ENCODE data around the gene ZNF580.

ZNF580 gene

GRCh38 chr19:55606471-55606787, 34.4 kb upstream of the ZNF580 start:
- no peak for DNase-seq

- no peak for DNase-seq
These were observed 34.0 kb upstream of the ZNF580 start for GRCh38 chr19:55606817-55607216.

- DNase-seq: no peak
These were observed 31.5 kb upstream of the ZNF580 start for GRCh38 chr19:55609326-55609725.

GRCh38 chr19:55611300-55611982, 29.4 kb upstream of the ZNF580 start:
- no peak for DNase-seq

- no peak for DNase-seq
These were observed 28.7 kb upstream of the ZNF580 start for GRCh38 chr19:55611983-55612645.

GRCh38 chr19:55613396-55613795, 27.4 kb upstream of the ZNF580 start:
- no peak for DNase-seq

- no peak for DNase-seq
These were observed 26.7 kb upstream of the ZNF580 start for GRCh38 chr19:55613930-55614710.

- DNase-seq: no peak
These were observed 25.9 kb upstream of the ZNF580 start for GRCh38 chr19:55614711-55615542.

- DNase-seq: no peak
These were observed 25.0 kb upstream of the ZNF580 start for GRCh38 chr19:55615543-55616394.

GRCh38 chr19:55616395-55616875, 24.4 kb upstream of the ZNF580 start:
- DNase-seq: no peak

- no peak for DNase-seq
These were observed 23.4 kb upstream of the ZNF580 start for GRCh38 chr19:55617426-55617825.

- no peak for DNase-seq
These were observed 22.4 kb upstream of the ZNF580 start for GRCh38 chr19:55618426-55618825.

- peak; percentile 42 for DNase-seq
These were observed 21.5 kb upstream of the ZNF580 start for GRCh38 chr19:55619286-55619685.

- peak; percentile 88 for DNase-seq
These were observed 20.2 kb upstream of the ZNF580 start for GRCh38 chr19:55620410-55621204.

GRCh38 chr19:55621205-55621672, 19.6 kb upstream of the ZNF580 start:
- DNase-seq: no peak

- DNase-seq: no peak
These were observed 19.1 kb upstream of the ZNF580 start for GRCh38 chr19:55621673-55622231.

- DNase-seq: no peak
These were observed 18.4 kb upstream of the ZNF580 start for GRCh38 chr19:55622242-55622969.

- no peak for DNase-seq
These were observed 17.7 kb upstream of the ZNF580 start for GRCh38 chr19:55623130-55623529.

GRCh38 chr19:55623561-55623960, 17.2 kb upstream of the ZNF580 start:
- no peak for DNase-seq

Measured in fibroblast of skin of abdomen (primary cell).